GM21423 (cell line): Measurements from ENCODE around the gene BRSK1.

Experiments used
- ATAC-seq: cut with Tn5 transposase; IDR thresholded peaks from one replicate; pipeline ENCODE4 v1.9.1; 2021; ENCODE audit warnings: mild to moderate bottlenecking, moderate library complexity; ENCODE audit not compliant: unreplicated experiment

Gene BRSK1

DNA sequence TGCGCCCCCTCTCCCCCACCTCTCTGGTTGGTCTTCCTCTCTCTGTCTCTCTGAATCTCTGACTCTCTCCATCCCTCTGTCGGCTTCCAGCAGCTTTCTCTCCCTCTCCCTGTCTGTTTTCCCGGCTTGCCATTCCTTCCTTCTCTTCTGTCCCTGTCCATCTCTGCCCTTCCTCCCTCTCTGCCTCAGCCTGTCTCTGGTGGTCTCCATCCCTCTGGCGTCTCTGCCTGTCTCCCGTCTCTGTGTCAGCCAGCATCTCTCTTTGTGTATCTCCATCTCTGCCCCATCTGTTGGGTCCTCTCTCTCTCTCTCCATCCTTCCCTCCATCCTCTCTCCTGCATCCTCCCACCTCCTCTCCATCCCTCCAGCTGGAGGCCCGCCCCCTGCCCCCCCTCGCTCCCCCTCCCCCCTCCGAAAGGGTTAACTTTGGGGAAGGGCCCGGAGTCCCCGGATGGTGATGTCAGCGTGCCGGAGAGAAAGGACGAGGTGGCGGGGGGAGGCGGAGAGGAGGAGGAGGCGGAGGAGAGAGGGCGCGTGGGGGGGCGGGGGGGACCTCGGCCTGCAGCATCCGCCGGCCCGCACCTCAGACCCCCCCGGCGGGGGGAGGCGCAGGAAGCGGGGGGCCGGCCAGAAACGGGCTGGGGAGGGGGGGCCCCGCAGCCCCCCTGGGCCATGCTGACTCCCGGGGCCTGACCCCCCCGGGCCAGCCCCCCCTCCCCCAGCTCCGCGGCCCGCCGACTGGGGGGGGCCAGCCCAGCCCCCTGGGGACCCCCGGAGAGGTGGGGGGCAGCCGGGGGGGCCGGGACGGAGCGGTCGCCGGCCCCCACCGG lies at the start of gene BRSK1:
Gene BRSK1 (plus strand): TSS at position 450 of the 830 bp plus-strand sequence. CDS start 446 bp downstream, outside the sequence.
- no peak for ATAC-seq

DNA sequence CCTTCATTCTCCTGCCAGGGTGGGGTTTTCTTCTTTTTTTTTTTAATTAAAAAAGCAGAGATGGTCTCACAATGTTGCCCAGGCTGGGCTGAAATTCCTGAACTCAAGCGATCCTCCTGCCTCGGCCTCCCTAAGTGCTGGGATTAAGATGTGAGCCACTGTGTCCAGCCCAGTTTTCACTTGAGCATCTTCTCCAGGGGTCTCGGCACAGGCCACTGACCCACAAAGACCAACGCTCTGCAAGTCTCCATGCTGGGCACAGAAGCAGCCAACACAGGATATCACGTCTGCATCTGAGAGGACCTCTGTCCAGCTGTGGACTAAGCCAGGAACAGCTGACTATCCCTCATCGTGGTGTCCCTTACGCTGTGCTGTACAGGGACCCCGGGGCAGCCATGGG lies 45.8 kb upstream of the BRSK1 start:
- ATAC-seq: no peak

DNA sequence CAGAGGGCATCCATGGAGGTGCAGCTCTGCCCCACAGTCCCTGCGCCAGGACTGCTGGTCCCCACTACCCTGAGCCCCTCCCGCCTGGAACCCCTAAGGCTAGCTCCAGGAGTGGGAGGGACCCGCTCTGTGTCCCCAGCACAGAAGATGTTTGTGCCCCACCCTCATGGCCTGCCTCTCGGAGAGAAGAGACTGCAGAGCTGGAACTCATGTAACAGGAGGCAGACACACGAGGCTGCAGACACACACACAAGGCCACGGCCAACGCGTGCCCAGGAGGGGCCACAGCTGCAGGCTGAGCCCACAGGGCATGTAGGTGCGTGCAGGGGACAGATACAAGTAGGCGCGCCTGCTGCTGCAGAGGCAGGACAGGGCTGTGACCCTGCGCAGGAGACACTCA lies 44.8 kb upstream of the BRSK1 start:
- no peak for ATAC-seq

DNA sequence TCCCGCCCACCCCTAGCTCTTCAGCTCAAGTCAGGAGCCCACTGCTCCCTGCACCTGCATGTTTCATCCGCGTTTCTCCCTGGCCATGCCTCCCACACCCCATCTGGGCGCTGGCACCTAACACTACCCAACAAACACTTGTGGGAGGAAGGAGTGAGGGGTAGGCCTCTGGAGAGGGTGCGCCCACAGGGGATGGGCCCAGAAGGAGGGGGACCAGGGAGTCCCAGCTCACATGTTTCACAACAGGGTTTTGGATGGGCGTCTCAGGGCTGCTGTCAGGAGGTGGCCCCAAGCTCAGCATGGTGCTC lies 43.1 kb upstream of the BRSK1 start:
- no peak for ATAC-seq

DNA sequence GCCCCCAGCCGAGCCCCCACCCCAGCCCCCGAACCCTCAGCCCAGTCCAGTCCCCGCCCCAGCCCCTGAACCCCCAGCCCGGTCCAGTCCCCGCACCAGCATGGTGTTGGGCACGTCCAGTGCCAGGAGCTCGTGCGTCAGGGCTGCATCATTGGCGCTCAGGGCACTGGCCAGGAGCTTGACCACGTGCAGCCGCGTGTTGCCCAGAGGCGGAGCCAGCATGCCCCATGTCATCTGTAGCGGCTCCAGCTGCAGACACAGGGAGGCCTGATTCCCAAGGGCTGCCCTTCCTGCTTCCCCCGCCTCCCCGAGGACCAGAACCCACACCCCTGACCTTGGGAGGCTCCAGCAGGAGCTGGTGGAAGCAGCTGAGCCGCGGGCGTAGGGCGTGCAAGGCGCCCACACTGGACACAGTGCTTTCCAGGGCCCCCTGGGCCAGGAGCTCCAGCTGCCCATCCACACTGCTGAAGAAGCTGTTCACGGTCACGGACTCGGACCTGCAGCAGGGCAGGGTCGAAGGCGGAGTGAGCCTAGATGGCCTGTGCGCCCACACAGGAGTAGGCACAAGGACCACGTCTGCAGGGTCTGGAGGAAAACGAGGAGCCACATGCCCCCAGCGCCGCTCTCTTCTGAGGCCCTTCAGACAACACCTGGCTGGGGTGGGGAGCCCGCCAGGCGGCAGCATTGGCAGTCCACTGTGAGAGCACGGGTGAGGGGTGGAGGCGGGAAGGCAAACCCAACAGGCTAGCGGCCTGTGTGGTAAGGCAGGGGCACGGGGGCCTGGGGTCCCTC lies 42.5 kb upstream of the BRSK1 start:
- ATAC-seq: no peak

DNA sequence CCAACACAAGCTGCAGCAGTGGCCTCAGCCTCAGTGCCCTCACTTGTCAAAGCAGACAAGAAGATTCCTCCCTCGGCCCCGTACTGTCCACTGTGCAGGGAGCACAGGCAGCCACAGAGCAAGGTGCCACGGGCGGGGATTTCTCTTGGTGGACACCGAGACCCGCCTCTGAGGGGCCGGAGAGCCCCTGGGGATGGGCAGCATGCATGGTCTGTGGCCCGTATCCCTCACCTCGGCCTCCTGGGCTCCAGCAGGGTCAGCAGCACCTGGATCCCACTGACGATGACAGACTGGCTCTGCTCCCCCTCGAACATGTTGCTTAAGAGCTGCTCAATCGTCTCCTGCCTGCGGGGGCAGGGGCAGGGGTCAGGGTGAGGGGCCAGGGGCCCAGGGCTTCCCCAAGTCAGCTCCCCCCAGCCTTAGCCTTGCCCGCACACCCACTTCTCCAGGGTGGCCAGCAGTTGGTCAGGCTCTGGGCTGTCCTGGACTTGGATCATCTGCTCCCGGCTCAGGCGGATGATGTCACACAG lies 41.8 kb upstream of the BRSK1 start:
- no peak for ATAC-seq

DNA sequence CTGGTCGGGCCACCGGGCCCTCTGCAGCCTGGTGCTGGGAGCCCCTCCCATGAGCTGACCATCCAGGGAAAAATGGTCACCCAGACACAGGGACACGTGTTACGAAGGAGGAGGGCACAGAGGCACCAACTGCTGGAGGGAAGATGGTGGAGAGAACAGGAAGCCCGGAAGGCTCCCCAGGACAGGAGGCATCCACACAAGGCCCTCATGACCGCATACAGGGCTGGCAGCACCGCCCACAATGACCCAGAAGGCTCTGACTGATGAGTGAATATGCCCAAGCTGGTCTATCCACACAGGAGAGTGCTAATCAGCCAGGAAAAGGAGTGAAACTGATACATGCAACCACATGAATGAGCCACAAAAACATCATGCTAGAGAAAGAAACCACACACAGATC lies 41.3 kb upstream of the BRSK1 start:
- no peak for ATAC-seq

DNA sequence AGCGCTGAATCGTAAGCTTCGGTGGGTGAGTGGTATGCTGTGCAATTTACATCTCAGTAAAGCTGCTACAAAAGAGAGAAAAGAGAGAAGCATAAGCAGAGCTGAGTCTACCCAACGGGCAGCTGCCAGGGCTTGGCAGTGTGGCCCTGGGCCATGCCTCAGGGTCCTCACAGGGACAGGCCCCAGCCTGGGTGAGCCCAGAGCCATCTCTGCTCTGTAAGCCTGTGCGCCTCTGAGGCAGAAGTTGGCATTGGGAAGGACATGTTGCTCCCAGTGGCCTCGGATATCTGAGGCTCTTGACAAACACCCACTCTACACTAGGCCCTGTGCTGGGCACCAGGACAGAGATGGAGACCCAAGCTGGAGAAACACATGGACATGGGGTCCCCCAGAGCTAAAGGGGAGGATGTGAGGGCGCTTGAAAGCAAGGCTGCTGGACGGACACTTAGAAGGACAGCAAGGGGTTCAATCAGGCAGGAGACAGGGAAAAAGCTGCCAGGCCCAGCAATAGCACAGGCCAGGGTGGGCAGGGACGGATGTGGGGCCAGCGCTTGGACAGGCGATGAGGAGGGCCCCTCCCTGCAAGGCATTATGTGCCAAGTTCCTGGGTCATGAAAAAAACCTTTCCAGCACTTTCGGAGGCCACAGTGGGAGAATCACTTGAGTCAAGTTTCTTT lies 39.7 kb upstream of the BRSK1 start:
- no peak for ATAC-seq

DNA sequence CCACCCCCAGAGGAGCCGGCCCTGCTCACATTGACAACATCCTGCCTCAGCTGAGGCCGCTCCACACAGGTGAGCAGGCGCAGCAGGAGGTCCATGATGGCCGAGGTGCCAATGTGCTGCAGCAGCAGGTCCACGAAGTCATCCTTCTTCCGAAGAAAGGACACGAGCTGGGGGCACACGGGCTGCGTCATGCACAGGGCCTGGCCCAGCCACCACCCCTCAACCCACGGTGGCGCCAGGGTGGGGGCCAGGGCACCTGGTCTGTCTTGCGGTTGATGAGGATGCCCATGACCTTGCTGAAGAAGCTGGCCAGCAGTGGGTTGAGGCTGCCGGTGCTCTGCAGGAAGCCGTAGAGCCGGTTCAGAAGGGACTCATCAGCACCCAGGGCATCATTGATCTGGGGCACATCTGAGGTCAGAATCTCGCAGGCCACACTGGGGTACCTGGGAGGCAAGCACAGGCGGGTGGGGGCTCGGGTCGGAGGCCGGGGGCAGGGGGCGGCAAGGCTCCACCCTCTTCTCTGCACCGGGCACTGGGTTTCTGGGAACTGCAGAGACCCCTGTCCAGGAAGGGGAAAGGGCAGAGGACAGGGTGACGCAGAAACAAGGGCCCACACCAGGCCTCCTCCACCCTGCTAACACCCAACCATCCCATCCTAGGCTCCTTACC lies 38.4 kb upstream of the BRSK1 start:
- ATAC-seq: no peak

DNA sequence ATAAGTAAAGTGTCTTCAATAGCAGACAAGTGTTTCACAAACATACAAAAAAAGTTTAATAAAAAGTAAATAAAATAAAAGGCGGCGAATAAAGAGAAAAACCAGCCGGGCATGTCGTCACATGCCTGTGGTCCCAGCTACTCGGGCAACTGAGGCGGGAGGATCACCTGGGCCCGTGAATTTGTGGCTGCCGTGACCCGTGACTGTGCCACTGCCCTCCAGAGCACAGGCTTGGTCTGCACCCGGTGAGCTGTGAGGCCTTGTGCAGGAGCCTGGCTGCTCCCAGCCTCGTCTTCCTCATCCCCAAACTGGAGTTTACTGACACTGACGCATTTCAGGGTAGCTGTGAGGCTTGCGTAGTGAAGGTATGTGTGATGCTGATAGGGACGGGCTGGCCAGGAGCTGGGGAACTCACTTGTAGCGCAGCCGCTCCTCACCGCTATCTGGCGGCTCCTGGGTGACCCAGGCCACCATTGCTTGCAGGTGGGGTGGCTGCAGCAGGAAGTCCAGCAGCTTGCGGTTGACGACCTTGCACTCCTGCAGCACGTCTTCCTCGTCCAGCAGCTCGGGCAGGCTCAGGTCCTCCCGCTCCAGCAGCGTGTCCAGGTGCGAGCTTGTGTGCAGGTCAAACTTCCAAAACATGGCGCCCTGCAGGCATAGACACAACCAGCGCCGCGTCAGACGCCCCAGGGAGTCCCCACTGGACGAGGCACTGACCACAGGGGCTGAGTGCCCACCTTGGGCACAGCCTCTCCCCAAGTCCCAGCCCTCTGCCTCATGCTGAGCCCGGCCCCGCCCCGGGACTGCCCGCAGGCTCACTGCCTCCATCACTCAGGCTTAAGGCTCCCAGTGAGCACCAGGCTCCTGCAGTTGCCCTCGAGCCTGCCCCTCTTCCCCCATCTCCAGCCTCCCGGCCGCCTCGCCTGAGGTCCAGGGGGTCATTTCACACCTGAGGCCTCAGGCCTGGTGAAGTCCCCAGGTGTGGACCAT lies 37.0 kb upstream of the BRSK1 start:
- no peak for ATAC-seq

DNA sequence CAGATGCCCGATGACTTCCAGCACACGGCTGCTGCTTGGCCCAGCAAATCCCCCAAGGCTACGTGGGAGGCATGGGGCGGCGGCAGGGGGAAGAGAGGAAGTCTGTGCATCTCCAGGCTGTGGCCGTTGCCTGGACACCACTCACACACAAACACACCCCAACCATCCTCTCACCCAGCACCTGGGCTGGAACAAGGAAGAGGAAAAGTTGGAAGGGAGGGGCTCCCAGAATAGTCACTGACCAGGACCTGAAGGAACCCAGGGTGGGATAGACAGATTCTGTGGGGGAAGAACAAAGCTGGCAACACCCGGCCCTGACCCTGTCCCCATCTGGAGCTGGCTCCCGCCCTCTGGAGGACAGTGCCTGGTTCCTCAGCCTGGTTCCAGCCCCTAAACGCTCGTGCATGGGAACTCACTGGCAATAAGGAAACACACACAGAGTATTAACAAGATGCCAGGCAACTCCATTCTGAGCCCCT lies 36.1 kb upstream of the BRSK1 start:
- no peak for ATAC-seq

DNA sequence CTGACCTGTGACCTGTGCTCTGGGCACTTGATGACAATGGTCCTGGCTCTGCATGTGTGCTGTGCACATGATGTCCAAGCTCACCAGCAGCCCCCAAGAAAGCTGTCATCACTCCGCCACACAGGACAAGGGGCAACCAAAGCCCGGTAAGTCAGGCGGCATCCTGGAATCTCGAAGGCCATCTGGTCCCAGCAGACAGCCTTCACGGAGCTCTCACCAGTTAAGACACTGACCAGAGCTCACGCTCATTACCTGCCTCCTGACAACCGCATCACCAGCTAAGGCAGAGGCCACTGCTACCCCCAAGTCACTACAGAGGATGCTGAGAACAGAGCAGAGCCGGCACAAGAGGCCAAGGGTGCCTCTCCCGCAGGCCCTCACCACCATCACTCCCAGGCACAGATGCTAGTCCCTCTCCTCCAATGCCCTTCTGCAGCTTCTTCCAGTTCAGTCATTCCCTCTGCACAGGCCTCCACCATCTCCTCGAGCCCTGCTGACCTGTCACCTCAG lies 35.6 kb upstream of the BRSK1 start:
- ATAC-seq: no peak

DNA sequence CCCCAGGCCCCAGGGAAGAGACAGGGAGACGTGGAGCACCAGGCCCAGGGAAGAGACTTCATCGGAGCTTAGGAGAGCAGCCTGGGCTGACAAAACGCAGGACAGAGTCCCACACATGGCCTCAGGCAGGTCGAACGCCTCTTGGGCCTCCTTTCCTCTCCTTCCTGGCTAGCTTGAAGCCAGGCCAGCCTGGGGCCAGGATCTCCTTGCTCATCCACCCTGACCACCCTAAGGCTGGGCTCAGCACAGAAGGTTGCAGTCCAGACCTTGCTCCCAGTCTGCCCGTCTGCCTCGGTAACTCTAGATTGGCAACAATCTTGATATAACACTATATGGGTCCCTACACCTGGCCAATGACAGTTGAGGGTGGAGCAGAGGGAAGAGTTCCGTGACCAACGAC lies 35.1 kb upstream of the BRSK1 start:
- ATAC-seq: no peak

DNA sequence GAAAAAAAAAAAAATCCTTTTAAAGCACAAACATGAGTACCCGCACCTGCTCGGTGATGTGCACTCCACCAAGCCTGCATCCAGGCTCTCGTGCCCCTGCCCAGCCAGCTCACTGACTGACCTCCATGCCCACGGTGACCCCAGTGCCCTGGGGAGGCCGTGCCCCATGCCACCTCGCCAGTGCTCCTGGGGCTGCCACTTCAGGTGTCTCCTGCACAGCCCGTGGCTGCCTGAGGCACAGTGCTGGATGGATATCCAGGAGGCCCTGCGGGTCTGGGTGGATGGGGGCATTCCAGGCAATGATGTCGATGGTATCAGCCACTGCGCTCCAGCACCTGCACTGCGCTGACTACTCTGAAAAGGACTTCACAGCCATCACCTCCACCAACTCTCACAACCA lies 34.0 kb upstream of the BRSK1 start:
- no peak for ATAC-seq

DNA sequence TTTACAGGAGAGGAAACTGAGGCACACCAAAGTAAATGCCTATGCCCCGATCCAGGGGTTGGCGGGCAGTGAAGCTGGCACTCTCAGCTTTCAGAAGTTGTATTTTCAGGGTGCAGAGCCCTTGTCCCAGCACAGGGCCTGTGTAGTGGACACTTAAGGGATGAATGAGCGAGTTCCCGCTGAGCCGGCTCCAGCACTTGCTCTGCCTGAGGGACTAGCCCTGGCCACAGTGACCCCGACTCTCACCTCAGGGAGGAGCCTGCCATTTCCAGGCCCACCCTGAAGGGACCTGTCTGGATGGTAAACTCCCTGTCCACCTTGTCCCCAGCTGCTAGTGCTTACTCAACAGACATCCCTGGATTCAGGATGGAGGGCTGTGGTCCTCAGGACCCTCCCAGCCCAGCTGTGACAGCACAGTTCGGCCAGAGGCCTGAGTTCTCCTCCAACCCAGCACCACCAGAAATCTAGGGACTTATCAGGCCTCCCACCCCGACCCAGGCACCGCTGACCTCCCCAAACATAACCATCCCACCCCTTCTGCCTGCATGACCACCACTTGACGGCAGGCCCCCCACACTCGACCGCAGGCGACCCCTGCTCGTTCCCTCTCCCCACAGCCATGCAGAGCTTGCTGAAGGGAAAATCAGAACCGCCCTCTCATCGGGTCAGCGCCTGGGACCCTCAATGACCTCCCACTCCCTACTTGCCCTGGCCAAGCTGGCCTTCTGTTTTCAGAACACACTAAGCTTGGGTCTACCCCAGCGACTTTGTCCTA lies 33.3 kb upstream of the BRSK1 start:
- no peak for ATAC-seq

DNA sequence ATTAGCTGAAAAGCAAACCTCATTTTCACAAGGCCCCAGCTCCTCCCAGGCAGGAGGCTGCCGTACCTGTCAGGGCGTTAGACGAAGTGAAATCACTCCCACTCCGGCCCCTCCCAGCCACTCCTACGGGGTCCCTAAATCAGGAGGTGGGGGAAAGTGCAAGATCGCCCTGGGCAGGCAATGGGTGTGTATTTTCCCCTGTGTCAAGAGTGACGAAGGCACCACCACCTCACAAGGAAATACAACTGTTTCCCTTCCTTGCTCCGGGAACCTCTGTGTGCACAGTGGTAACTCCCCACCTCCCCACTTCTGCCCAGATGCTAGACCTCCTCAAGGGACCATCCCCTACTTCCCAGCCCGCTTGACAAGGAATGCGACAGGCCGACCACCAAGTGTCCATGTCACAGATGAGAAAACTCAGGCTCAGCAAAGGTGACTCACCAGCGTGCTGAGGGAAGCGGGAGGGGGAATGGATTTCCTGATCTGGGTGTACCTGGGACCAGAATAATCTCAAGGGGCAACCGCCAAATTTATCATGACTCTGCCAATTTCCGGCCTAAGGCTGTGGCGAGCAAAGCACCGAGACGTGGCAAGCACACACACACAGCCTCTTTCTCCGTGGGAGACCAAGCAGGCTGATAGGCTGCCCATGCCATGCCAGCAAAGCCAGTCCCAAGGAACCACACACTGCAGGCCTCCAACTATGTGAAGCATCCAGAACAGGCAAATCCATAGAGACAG lies 32.3 kb upstream of the BRSK1 start:
- ATAC-seq: no peak

DNA sequence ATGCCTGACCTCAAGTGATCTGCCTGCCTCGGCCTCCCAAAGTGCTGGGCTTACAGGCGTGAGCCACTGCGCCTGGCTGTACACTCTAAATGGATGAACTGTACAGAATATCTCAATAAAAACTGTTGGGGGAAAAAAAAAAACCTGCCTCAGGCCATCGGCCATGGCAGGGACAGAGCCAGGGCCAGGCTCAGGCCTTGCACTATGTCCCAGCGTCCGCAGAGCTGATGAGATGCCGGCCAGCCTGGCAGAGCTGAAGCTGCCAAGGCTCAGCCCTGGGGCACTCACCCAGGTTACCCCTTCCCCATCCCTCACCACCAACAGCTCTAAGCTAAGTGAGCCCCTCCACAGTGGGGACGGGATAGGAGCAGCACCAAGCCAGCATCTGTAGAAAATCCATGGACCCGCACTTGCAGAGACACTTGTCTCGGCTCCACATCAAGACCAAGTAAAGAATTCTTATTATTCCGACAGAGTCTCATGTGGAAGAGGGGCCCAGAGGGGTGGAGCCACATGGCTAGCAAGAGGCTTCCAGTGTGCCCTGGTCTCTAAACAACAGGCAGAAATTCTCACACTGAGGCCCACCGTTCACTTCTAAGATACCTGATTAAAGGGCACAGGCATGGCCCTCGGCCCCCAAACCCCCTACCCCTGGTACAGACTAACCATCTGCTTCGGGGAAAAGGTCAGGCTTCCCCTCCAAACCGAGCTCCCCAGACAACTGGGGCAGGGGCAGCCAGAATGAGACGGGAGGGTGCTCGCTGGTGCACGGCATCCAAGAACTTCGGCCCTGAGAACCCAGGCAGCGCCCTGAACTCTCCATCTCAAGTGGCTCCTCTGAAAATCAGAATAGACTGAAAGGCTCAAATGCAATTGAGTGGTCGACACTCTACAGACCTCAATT lies 30.8 kb upstream of the BRSK1 start:
- ATAC-seq: no peak
